Body of pancreas (tissue), 4 donors: ENCODE results near the gene TMCC2. TPM values are rescaled to one million over a fixed set of nuclear protein-coding genes. Genes with fewer than 3 reads are reported as not detected.

ENCODE experiments used
- ATAC-seq: fragments of 150-250 bp; one replicate; pipeline ENCODE4 v1.9.1; 2016
- DNase-seq, 4 donors: peaks; one replicate each; pipeline ENCODE4 v3.0.0-alpha.2; 2019
- H3K27ac ChIP-seq, 4 donors: fragments of 200-600 bp; sonication (generic); 1 replicate in 3 of 4; 2 replicates in 1 of 4; pipeline versions ENCODE4 v1.5.1 to v1.6.1; 2016 to 2019; ENCODE audit warnings: mild to moderate bottlenecking in 1 of 4, mixed read lengths in 1 of 4, moderate library complexity in 1 of 4
- H3K27me3 ChIP-seq, 2 donors: fragments of 200-600 bp; sonication (generic); one replicate each; pipeline ENCODE4 v1.6.0; 2016; ENCODE audit warnings: mild to moderate bottlenecking in 1 of 2
- H3K36me3 ChIP-seq, 2 donors: fragments of 200-600 bp; sonication (generic); replicated peaks in 1 of 2; 2 replicates each; pipeline ENCODE4 v1.5.1; 2016; ENCODE audit warnings: low read depth in 2 of 2; ENCODE audit not compliant: insufficient read depth in 1 of 2
- H3K4me1 ChIP-seq: fragments of 200-600 bp; sonication (generic); one replicate; pipeline ENCODE4 v1.6.0; 2016
- H3K4me3 ChIP-seq, 2 donors: fragments of 200-600 bp; sonication (generic); 1 replicate in 1 of 2; 2 replicates in 1 of 2; pipeline ENCODE4 v1.5.1; 2016 to 2019
- H3K9me3 ChIP-seq, 3 donors: fragments of 200-600 bp; sonication (generic); 1 replicate in 2 of 3; 2 replicates in 1 of 3; pipeline ENCODE4 v1.5.1; 2016
- POLR2A ChIP-seq, 3 donors: fragments of 450-650 bp; IDR thresholded peaks; one replicate each; pipeline ENCODE4 v1.6.1; 2016; ENCODE audit warnings: antibody characterized with exemption in 3 of 3, mild to moderate bottlenecking in 2 of 3
- WGBS, 2 donors: methylation state at CpG; one replicate each; pipeline ENCODE4 v1.1.5; 2017; 5-methylcytosine and 5-hydroxymethylcytosine counted together
- intact Hi-C: fragments of 100-400 bp; cut with DNase I; formaldehyde crosslinking; loops from one replicate; pipeline ENCODE4 v1.15.1; 2023
- total RNA-seq, 2 donors: library from RNA; depleted of rRNA; stranded (reverse); fragments of >200 nt; gene quantifications; one replicate each; pipeline ENCODE4 v1.1.0, GENCODE V29; 2016
- TF ChIP-seq, protein P1 (sequence below), 7 experiments: fragments of 450-650 bp in 4 of 7; fragments of 200-600 bp in 3 of 7; sonication (generic) in 3 of 7; IDR thresholded peaks; one replicate each; pipeline ENCODE4 v1.5.1; 2016 to 2019; ENCODE audit warnings: antibody characterized with exemption in 7 of 7

Gene TMCC2
- total RNA-seq, 2 donors from 2014 or later, result 1.3 to 1.6 TPM

- TF ChIP-seq POLR2A (IDR thresholded peaks at IDR 0.05), result no peak
- TF ChIP-seq, protein P1, sequence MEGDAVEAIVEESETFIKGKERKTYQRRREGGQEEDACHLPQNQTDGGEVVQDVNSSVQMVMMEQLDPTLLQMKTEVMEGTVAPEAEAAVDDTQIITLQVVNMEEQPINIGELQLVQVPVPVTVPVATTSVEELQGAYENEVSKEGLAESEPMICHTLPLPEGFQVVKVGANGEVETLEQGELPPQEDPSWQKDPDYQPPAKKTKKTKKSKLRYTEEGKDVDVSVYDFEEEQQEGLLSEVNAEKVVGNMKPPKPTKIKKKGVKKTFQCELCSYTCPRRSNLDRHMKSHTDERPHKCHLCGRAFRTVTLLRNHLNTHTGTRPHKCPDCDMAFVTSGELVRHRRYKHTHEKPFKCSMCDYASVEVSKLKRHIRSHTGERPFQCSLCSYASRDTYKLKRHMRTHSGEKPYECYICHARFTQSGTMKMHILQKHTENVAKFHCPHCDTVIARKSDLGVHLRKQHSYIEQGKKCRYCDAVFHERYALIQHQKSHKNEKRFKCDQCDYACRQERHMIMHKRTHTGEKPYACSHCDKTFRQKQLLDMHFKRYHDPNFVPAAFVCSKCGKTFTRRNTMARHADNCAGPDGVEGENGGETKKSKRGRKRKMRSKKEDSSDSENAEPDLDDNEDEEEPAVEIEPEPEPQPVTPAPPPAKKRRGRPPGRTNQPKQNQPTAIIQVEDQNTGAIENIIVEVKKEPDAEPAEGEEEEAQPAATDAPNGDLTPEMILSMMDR (IDR thresholded peaks at IDR 0.05), result no peak
- H3K36me3 ChIP-seq, result no peaks in the 10 kb centered on the region
- intact Hi-C loops, result no loop called here
- no peaks in the 10 kb centered on the region for H3K27me3 ChIP-seq
- H3K9me3 ChIP-seq, result no peaks in the 10 kb centered on the region
- no peak overlapping the region for H3K4me3 ChIP-seq
- peaks cover 31% of the 10 kb centered on the region for H3K4me1 ChIP-seq
- ATAC-seq, result no peak
- no peak overlapping the region for H3K27ac ChIP-seq
- no peak for DNase-seq
Measured at GRCh38 chr1:205186191-205186590, 41.6 kb upstream of the TMCC2 start.

DNA sequence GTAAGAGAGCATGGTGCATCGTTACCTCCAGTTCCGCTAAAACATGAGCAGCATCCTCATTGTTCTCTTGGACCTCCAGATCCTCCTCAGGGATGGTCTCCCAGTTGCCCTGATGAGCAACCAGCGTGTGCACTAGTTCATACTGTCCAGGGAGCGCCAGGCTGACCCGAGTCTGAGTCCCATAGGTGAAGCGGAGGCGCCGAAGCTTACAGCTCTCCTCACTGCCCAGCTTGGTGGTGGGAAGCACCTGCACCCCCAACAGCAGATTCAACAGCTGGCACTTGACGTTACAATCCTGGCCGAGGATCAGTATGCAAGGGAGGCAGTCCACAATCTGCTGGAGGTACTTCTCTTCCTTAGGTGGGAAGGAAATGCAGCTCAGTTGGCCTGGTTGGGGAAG lies 40.3 kb upstream of the TMCC2 start:
- Histone ChIP-seq H3K4me3 (no peak overlapping the region), H3K9me3 (no peaks in the 10 kb centered on the region), H3K27ac (no peak overlapping the region), H3K27me3 (no peaks in the 10 kb centered on the region), H3K36me3 (no peaks in the 10 kb centered on the region), H3K4me1 (peaks cover 43% of the 10 kb centered on the region)
- DNase-seq, result no peak
- intact Hi-C loops, result no loop called here
- no peak for TF ChIP-seq POLR2A (IDR thresholded peaks at IDR 0.05)
- TF ChIP-seq, protein P1 (IDR thresholded peaks at IDR 0.05), result no peak
- WGBS, 2 donors, result 93% methylated on average over 10 of the region's 10 CpGs
- ATAC-seq, result no peak

GRCh38 chr1:205188098-205188497 lies 39.6 kb upstream of the TMCC2 start:
- Histone ChIP-seq H3K36me3 (no peaks in the 10 kb centered on the region), H3K9me3 (no peaks in the 10 kb centered on the region), H3K27me3 (no peaks in the 10 kb centered on the region), H3K4me3 (no peak overlapping the region), H3K27ac (no peak overlapping the region), H3K4me1 (peaks cover 50% of the 10 kb centered on the region)
- no peak for TF ChIP-seq POLR2A (IDR thresholded peaks at IDR 0.05)
- TF ChIP-seq, protein P1 (IDR thresholded peaks at IDR 0.05), result no peak
- no peak for ATAC-seq
- intact Hi-C loops, result no loop called here
- 35 to 37% methylated on average over 2 of the region's 2 CpGs for WGBS, 2 donors
- DNase-seq, result no peak

GRCh38 chr1:205188596-205188995 lies 39.1 kb upstream of the TMCC2 start:
- Histone ChIP-seq H3K4me3 (no peak overlapping the region), H3K9me3 (no peaks in the 10 kb centered on the region), H3K4me1 (peaks cover 47% of the 10 kb centered on the region), H3K27ac (no peak overlapping the region), H3K36me3 (no peaks in the 10 kb centered on the region), H3K27me3 (no peaks in the 10 kb centered on the region)
- WGBS, 2 donors, result 47 to 84% methylated on average over 2 of the region's 2 CpGs
- TF ChIP-seq POLR2A (IDR thresholded peaks at IDR 0.05), result no peak
- TF ChIP-seq, protein P1 (IDR thresholded peaks at IDR 0.05), result no peak
- no peak for ATAC-seq
- DNase-seq, result no peak
- intact Hi-C loops, result no loop called here

DNA sequence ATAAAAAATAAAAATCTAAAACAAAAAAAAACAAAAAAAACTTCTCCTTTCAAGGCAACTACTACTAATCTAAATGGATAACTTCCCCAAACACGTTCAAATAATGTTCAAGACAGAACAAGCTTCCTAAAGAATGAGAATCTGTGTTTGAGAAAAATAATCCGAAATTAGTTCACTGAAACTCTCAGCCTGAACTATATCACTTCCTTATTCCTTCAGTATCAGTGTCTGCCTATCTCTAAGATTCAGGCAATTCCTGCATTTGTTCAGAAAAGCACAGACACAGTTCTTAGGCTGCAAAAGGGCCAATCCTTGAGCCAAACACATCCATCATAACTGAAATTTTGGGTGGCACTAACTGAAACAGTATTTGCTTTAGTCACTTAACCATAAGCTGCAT lies 38.6 kb upstream of the TMCC2 start:
- Histone ChIP-seq H3K27me3 (no peaks in the 10 kb centered on the region), H3K27ac (no peak overlapping the region), H3K4me3 (no peak overlapping the region), H3K36me3 (no peaks in the 10 kb centered on the region), H3K4me1 (peaks cover 47% of the 10 kb centered on the region), H3K9me3 (no peaks in the 10 kb centered on the region)
- DNase-seq (no peak), ATAC-seq (no peak)
- intact Hi-C loops, result no loop called here
- WGBS, 2 donors, result 59 to 62% methylated on average over 2 of the region's 2 CpGs
- no peak for TF ChIP-seq POLR2A (IDR thresholded peaks at IDR 0.05)
- TF ChIP-seq, protein P1 (IDR thresholded peaks at IDR 0.05), result no peak
